NCI-H1092 treated with DMSO at 0.1 percent for 48 hours (cell line): ENCODE data around the gene ADAMTS18.

ENCODE experiments used
- DNase-seq: peaks from one replicate; lab custom pipeline; 2025; lab: John Stamatoyannopoulos, UW

The ADAMTS18 gene

DNA sequence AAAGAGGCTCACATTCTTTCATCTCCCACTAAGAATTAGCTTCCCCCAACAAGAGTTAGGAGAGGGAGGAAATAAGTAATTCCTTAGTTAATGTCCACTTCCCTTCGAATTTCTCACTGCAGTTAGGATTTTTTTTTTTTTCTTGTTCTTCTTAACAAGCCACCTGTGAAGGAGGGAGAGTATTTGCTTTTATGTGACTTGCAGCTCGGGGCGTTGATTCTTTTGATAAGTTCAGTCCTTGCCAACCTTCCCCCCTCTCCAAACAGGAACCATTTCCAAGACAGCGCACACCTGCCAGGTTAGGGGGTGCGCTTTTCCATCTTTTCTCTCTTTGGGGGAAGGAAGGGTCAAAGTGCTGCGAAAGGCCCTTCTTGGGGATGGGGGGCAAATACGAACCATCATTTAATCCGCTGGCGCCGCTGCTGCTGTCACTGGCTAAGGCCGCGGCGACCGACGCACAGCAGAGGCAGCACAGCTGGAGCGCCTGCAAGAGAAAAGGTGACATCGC, 758 bp downstream of the ADAMTS18 start:
- no peak for DNase-seq

DNA sequence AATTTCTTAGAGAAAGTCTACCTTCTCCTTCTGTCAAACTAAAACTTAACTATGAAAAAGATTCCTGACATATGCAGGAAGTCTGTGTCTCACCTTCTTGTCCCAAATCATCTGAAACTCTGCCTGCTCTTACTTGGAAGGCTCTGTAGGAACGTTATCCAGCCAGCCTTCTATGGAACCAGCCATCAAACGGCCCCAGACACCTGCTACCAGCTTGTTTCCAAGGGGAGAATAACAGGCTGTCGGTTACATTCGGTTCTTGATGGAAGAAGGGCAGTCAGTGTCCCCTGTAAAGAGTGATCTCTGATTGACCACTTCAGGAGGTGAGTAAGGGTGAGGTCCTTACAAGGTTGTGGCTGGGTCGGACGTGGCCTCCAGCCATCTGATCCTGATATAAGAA, 1.7 kb downstream of the ADAMTS18 start:
- no peak for DNase-seq

DNA sequence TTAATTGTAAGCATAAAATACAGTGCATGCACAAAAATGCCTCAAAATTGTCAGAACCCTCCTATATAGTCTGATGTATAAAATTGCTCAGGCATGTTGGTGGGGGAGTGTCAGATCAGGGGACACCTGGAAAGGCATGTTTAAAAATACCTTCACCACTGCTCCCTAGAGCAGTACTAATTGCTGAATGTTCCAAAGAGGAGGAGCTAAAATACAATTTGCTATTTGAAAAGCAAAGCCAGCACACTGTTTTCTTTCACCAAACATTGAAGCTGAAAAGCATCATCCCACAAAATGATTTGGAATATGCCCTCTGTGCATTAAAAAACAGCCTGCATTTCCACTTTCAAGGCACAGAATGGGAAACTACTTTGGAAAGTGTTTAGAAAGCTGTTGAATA, 2.6 kb downstream of the ADAMTS18 start:
- DNase-seq = no peak

DNA sequence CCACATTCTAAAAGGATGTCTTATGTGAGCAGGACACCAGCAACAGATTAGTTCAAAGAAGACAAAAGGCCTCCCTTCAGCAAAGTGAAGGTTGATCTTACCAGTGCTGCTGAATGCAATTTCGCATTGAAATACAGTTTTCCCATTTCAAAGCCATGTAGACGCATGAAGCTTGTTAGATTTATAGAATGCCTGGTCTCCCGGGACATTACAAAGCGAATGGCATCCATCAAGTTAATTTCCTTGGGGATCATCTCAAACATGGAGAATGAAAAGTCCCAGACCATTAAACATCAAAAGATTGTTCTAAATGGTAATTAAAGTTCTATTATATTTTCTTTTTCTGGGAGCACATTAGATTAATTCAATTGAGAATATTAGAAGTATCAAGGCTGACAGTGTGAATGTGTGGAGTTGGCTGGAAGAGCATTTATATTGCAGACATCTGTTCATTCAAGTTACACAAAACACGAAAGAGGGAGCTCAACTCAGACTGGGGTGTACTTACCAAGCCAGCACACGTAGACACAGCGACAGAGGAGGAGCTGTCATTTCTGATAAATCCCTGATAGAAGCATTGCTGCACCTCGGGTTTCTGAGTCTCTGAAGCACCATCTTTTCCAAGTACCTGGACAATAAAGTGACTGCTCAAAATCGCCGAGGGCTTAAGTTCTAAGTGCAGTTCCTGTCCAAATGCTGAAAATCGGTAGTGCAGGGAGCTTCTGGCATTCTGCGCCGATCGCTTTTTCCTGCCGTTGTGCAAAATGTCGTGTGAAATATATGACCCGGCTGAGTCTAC, 3.8 kb downstream of the ADAMTS18 start:
- DNase-seq = no peak

DNA sequence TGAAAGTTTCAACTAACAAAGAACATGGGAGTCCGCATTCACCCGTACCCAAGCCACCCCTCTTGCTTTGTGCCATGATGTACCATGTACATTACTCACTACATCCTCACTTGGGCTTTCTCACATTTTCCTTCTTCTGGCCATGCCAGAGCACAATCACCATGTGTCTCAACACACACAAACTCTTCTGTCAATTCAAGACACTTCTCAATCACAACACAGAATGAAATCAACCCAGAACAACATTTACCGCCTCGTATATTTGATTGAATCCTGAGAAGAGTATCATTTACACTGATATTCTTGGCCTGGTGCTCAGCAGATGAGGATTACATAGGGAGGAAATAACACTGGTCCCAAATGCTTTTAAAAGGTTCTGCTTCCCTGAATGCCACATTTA, 4.5 kb downstream of the ADAMTS18 start:
- DNase-seq = no peak

DNA sequence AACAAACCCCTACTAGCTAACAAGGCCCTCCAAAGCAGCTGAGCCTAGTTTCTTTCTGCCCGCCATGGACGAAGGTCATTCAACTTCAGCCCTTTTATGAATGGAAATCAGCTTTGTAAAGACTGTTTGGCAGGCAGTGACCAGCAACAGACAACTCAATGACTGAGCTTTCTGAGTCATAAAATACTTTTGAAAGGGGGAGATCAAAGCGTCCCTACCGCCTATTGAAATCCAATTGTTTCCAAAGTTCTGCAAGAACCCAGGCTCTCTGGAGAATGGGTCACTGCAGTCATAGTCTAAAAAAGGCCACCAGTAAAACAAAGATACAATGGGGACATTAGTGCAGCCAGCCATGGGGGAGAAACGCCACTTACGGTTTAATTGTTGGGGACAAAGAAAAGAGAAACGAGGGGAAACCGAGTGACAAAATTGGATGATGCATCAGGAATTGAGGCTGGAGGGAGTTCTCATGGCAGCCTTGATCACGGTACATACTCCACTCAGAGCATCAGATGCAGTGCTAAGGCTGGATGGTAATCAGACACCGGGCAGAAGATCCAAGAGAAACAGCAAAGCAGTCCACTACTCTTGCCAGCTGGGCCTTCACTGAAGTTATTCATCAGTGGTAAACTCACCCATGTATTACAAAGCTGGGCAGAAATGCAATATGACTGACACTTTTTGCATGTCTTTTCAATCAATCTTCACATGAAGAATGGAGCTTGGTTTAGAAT, 9.8 kb downstream of the ADAMTS18 start:
- no peak for DNase-seq

DNA sequence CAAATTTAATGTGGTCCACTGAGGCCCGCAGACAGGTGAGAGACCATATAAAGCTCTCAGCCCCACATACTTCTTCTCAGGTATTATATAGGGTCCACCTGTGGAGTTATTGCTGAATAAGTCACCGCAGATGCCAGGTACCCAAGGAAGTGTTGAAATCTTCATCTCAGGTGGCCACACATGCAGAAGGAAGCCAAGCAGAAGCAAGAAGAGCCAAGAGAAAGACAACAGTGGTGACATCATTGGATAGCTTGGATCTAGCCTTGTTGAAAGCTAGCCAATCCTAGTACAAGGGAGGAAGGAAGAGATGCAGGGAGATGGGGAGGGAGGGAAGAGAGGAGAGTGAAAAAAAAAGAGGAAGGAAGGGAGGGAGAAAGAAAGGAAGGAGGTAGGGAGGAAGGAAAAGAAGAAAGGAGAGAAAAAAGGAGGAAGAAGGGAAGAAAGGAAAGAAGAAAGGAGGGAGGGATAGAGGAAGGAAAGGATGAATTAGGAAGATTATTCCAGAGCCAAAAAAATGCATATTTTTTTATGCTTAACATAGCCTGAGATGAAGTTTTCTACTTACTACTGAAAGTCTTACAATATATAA, 12.5 kb downstream of the ADAMTS18 start:
- no peak for DNase-seq

DNA sequence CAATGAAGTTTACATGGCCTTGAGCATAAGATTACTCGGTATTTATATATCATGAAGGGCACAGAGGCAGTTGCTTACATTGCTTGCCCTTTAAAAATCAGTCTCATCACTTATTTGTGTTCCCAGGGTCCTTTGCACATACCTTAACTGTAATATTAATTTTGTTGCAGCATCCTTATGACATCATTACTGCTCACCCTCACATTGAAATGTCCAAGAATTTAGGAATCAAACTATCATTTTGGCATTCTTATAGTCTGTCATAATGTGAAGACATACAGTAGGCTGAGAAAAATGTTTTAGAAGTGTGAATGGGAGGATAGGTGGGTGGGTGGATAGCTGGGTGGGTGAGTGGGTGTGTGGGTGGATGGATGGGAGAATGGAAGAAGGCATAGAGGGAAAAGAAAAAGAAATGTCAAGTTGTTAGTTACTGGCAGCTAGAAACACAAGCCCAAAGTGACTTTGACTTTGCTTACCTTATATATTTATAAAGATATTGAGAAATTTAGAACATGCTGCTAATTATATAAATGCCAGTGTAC, 17.8 kb downstream of the ADAMTS18 start:
- DNase-seq = no peak

DNA sequence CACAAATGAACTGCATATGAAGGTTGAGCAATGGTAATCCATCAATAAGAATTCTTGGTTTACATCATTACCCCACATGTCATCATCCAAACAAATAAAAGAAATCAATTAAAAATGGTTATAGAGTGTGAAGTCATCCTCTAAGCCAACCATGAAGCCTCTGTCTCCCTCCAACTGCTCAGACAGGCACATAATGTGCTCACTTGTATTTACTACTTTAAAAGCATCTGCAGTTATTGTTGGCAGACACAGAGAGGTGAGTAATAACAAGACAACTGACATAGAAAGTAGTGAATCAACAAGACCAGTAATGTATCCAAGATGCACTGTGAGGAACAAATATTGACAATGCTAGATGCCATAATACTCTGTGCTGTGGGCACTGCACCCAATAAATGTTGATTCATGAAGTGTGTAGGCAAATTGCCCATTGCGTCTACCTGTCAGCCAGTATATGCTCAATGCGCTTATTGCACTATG, 20.0 kb downstream of the ADAMTS18 start:
- DNase-seq = no peak

DNA sequence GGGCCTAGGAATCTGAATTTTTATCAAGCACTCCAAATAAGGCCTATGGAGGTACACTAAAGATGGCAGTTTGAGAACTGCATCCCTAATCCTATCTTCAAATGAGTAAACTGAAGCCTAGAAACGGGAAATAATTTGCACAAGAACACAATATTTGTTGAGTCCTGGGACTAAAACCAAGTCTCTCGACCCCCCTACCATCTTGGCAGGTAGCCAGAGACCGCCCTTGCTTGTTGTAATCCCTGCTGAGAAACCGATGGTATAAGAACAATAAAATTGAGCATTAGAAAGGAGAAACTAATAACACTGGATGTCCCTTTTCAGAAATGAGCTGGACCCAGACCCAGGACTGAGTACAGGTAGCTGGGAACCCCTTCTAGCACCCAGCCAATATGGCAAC, 24.4 kb downstream of the ADAMTS18 start:
- DNase-seq = no peak

DNA sequence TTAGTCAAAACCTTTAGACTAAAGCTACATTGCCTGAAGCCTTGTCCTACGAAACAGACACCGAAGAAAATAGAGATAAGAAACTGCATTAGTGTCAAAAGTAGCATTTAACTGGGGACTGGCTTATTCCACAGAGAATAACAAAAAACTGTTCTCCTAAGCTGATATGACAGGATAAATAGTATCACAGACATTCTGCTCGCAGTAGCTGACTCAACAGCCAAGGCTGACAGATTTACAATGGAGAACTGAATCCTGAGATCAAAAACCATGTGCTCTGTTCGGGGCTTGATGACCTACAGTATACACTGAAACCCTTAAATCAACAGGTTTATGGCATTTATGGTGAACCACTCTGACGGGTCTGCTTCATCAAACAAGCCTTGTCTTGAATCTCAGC, 25.5 kb downstream of the ADAMTS18 start:
- DNase-seq = no peak

DNA sequence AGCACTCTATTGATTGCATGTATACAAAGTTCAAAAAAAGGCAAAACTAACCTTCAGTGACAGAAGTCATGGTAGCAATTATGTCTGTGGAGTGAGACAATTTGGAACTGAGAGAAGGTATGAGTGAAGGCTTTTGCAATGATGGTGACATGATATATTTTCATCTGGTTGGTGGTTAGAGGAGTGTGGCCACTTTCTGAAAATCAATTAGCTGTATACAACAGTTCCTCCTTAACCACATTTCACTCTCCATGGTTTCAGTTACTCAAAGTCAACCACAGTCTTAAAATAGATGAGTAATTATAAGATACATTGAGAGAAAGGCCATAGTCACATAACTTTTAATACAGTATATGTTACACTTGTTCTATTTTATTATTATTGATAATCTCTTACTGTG, 26.2 kb downstream of the ADAMTS18 start:
- DNase-seq = no peak

DNA sequence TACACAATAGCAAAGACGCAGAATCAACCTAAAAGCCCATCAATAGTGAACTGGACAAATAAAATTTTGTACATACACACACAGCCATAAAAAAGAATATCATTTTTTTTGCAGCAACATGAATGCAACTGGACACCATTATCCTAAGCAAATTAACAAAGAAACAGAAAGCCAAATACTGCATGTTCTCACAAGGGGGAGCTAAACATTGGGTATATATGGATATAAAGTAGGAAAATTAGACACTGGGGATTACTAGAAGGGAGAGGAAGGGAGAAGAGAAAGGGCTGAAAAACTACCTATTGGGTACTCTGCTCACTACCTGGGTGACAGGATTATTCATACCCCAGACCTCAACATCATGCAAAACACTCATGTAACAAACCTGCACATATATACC, 28.2 kb downstream of the ADAMTS18 start:
- DNase-seq = no peak

DNA sequence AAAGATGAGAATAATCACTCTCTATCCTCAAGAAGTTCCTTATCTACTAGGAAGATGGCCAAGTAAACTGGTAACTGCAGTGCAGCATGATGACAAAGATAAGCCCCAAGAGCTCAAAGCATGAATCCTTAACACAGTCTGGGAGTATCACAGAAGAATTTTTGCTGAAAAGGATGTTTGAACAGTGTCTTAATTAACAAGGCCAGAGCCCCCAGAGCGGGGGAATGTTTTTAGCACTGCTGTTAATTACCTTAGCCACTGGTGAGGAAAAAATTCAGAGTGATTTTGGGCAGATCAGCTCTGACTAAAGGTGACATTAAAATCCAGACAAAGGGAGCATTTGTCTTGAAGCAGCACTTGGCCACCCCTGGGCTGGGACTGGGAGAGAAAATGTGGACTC, 30.1 kb downstream of the ADAMTS18 start:
- no peak for DNase-seq

DNA sequence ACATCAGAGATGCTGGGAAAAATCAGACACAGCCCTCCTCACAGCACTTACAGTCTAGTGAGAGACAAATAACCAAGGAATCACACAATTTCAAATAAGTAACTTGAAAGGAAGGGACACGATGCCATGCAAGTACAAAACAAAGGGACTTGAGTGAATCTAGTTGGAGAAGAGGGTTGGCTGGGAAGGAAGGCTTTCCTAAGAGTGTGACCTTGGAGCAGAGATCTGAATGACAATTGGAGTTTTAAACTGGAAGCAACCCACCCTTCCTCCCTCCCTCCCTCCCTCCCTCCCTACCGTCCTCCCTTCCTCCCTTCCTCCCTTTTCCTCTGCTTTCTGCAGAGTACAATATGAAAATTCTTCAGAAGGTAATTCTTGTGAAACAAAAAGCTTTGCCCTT, 31.1 kb downstream of the ADAMTS18 start:
- DNase-seq = no peak

DNA sequence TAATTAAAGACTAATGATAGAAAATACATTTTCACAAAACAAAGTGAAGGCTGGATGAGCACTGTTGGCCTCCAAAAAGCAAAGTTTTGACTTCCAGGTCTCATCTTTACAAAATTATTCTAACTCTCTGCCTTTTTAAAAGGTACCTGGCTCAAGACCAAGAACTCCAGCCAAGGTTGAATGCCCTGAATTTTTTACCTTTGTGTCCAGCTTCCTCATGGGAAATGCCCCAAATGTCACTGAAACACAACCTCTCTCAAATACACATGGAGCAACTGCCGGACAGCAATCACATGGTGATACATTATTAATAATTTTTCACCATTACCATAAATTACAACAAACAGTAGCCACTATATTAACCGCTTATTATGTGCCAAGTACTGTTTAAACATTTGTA, 32.2 kb downstream of the ADAMTS18 start:
- no peak for DNase-seq

DNA sequence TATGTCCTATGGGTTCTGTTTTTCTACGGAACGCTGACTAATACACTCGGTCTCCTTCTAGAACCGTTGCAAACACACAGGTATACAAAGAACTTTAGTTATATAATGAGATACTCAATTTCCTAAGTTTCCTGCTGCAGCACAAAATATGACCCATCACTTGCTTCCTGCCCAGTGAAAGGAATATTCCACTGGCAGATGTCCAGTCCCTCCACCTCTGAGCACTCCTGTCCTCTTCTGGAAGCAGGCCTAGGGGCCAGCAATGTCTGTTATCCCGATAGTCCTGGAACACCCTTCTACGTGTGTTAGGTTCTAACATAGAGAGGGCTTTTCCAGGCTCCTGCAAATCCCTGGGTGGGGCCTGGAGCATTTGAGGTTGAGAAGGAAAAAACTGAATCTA, 32.7 kb downstream of the ADAMTS18 start:
- DNase-seq = no peak

DNA sequence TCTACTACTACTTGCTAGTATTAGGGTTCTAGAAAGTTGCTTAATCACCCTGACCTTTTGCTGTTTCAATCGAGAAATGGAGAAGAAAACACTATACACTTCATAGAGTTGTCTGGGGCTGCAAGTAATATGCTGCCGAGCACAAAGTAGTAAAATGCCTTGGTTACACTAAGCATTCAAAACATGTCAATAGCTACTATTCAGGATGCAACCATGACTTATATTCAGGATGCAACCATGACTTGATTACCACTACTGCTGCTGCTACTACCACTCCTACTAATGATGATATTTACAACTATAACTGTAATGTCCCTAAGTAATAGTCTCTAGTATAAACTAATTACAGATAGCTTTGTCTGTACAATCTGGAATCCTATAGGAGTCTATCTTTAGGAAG, 35.3 kb downstream of the ADAMTS18 start:
- no peak for DNase-seq

DNA sequence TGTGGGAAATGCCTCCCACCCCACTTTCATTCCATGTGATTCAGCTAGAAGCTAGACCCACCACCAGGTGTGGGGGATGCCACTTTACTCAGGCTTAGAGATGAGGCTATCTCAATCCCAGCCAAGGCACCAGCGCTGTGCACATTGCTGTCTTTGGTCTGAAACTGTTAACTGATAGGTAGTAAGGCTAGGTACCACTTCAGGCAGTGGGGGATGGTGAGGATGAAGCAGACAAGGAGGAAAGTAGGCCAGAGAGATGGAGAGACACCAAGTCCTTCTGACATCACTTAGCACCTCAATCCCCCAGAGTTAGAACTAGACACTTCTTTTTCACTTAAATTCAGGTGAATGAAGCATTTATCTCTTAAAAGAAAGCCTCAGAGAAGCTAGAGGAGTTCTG, 35.8 kb downstream of the ADAMTS18 start:
- DNase-seq = no peak

DNA sequence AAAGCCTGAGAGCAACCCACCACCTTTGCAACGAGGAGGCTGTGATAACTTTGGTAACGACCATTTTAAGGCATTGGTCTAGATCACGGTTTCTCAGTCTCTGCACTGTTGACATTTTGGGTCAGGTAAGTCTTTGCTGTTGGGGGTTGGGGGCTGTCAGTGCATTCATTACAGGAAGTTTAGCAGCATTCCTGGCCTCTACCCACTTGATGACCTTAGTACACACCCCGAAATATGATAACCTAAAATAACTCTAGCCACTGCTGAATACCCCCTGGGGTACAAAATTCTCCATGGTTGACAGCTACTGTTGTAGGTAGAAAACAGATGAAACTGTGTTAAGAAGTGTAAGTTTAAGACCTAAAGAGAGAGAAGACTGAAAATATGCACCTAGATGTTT, 36.3 kb downstream of the ADAMTS18 start:
- DNase-seq = no peak

DNA sequence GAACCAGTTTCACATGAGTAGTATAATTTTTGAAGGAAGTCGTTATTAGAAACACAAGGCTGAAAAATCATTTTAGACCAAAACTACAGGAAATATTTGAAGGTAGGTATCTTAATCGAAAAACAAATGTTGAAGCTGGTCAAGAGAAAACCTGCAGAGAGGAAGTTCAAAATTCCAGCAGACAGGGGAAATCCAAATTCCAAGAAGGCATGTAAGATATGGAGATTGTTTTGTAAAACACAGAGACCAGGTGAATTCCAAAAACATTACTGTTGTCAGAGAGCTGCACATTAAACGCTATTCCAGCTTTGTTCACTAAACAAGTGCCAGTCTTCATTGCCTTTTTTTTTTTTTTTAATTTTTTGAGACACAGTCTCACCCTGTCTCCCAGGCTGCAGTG, 38.4 kb downstream of the ADAMTS18 start:
- DNase-seq = no peak

DNA sequence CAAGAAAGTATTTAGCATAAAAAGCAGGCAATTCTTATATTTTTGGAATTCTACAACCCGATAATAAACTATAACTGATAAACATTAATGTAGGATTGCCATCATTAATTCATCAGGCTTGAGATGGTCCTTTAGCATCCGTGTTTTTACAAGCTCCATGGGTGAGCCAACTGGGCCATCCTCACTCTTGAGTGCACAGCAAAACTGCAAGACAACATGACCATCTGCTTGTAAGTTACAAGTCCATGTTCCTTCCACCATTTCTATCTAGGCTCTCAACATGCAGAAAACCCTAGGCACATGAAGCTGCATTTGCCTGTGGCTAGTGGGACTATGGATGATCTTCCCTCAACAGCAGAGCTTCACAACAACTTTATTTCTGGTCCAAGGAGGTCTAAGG, 40.1 kb downstream of the ADAMTS18 start:
- no peak for DNase-seq

DNA sequence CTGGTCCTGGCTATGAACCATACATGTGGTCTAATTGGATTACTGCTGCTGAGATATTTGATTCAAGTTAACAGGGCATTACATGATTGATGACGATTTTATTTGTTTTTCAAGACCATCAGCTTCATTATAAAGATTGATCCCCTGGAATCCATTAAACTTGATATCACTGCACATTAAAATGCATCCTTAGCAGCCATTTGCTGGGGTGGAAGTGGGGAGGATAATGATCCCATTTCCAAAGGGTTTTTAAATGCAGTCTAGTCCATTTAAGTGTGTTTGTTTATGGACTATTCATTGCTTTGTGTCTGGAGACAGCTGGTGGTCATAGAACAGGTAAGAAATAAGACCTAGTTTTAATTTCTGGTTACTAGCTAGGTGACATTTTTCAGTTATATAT, 40.9 kb downstream of the ADAMTS18 start:
- peak; percentile 23 for DNase-seq
